NCI-H2171 treated with DMSO at 0.1 percent for 48 hours (cell line): ENCODE data around the gene CCL24.
"Not testable (repeated sequence)": the region's sequence is repeated elsewhere in the genome, so short reads cannot be mapped to it uniquely, and the experiment has no call there.

Experiments
- DNase-seq: peaks from one replicate; lab custom pipeline; 2025; lab: John Stamatoyannopoulos, UW

The CCL24 gene

DNA sequence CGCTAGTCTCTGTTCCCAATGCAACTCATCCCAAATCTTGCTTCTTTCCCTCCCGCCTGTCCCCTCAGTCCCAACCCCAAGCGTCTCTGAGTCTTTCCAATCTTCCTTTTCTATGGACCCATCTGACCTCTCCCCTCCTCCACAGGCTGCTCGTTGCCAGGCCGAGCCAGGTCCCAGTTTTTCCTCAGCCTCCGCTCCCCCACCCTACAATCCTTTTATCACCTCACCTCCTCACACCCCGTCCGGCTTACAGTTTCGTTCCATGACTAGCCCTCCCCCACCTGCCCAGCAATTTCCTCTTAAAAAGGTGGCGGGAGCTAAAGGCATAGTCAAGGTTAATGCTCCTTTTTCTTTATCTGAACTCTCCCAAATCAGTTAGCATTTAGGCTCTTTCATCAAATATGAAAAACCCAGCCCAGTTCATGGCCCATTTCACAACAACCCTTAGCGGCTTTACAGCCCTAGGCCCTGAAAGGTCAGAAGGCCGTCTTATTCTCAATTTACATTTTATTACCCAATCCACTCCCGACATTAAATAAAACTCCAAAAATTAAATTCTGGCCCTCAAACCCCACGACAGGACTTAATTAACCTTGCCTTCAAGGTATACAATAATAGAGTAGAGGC lies 32.8 kb downstream of the CCL24 start:
- DNase-seq = not testable (repeated sequence)

DNA sequence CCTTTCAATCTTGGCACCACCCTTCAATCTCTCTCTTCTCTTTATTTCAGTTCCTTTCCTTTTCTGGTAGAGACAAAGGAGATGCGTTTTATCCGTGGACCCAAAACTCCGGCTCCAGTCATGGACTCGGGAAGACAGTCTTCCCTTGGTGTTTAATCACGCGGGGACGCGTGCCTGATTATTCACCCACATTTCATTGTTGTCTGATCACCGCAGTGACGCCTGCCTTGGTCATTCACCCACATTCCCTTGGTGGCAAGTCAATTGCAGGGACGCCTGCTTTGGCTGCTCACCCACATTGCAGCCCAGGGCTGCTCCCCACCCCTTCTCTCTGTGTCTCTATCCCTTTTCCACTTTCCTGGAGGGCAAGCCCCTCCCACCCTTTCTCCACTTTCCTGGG lies 34.1 kb downstream of the CCL24 start:
- DNase-seq = not testable (repeated sequence)

DNA sequence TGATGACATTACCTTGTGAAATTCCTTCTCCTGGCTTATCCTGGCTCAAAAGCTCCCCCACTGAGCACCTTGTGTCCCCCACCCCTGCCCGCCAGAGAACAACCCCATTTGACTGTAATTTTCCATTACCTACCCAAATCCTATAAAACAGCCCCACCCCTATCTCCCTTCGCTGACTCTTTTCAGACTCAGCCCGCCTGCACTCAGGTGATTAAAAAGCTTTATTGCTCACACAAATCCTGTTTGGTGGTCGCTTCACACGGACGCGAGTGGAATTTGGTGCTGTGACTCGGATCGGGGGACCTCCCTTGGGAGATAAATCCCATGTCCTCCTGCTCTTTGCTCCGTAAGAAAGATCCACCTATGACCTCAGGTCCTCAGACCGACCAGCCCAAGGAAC lies 34.6 kb downstream of the CCL24 start:
- DNase-seq = not testable (repeated sequence)

- peak; percentile 48 for DNase-seq
These were observed 37.2 kb downstream of the CCL24 start for GRCh38 chr7:75776295-75776971.

DNA sequence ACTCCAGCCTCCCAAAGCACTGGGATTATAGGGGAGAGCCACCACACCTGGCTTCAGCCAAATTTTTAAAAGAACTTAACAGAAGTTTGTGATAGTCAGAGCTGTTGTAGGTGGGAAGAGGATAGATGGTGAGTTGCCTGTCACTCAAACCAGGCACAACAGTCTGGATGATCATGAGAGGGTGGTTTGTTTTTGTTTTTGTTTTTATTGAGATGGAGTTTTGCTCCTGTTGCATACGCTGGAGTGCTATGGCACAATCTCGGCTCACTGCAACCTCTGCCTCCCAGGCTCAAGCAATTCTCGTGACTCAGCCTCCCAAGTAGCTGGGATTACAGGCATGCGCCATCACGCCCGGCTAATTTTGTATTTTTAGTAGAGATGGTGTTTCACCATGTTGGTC lies 39.6 kb downstream of the CCL24 start:
- DNase-seq = not testable (repeated sequence)

GRCh38 chr7:75772081-75773077 lies 41.2 kb downstream of the CCL24 start, which contains the start of gene CCL26:
Gene CCL26 (minus strand): TSS chr7:75772211. CDS start chr7:75772176, 35 bp downstream.
- peak; percentile 10 for DNase-seq

GRCh38 chr7:75771224-75771623 lies 42.4 kb downstream of the CCL24 start:
- DNase-seq = no peak

GRCh38 chr7:75762350-75762917 lies 51.2 kb downstream of the CCL24 start:
- DNase-seq = peak; percentile 77

- not testable (repeated sequence) for DNase-seq
These were observed 51.8 kb downstream of the CCL24 start for GRCh38 chr7:75761801-75762200.
